ENCODE data around the gene TMEM221.

- TF ChIP-seq ZNF561 (CRISPR knock-in tag; conservative IDR thresholded peaks at IDR 0.05) (no peak), SMC3 (conservative IDR thresholded peaks at IDR 0.05; ENCODE audit: insufficient read depth, low read depth, low read length) (no peak), EZH2 (IDR thresholded peaks at IDR 0.05; ENCODE audit: borderline replicate concordance, low read depth, low read length) (no peak)
- TF ChIP-seq, protein P1, sequence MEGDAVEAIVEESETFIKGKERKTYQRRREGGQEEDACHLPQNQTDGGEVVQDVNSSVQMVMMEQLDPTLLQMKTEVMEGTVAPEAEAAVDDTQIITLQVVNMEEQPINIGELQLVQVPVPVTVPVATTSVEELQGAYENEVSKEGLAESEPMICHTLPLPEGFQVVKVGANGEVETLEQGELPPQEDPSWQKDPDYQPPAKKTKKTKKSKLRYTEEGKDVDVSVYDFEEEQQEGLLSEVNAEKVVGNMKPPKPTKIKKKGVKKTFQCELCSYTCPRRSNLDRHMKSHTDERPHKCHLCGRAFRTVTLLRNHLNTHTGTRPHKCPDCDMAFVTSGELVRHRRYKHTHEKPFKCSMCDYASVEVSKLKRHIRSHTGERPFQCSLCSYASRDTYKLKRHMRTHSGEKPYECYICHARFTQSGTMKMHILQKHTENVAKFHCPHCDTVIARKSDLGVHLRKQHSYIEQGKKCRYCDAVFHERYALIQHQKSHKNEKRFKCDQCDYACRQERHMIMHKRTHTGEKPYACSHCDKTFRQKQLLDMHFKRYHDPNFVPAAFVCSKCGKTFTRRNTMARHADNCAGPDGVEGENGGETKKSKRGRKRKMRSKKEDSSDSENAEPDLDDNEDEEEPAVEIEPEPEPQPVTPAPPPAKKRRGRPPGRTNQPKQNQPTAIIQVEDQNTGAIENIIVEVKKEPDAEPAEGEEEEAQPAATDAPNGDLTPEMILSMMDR (IDR thresholded peaks at IDR 0.05 in 2 of 3, conservative IDR thresholded peaks at IDR 0.05 in 1 of 3; ENCODE audit: insufficient read depth in 2 of 3, low read depth in 1 of 3, low read length in 3 of 3), result no peak
Observed at GRCh38 chr19:17468302-17469091, 20.0 kb upstream of the TMEM221 start.

Data from K562 (cell line).